ENCODE data around the gene FIZ1. TPM values are rescaled to one million over a fixed set of nuclear protein-coding genes. Genes with fewer than 3 reads are reported as not detected.

The FIZ1 gene
- total and polyA plus RNA-seq, 2 donors from 2014 or later, result 11.9 to 17.9 TPM

GRCh38 chr19:55618426-55618825 is 19.1 kb upstream of the FIZ1 start:
- Histone ChIP-seq H3K36me3 (ENCODE audit: control insufficient read depth in 2 of 3, insufficient read depth in 3 of 3, low read length in 3 of 3) (peaks cover 0 to 6% (median 0%) of the 10 kb centered on the region in 3 donors), H3K4me1 (ENCODE audit: control insufficient read depth in 2 of 3, insufficient read depth in 2 of 3, low read depth in 1 of 3, low read length in 3 of 3) (peaks cover 0 to under 1% (median 0%) of the 10 kb centered on the region in 3 donors), H3K4me3 (ENCODE audit: low read length in 3 of 3) (no peak overlapping the region), H3K9ac (ENCODE audit: low read length in 3 of 3) (no peak overlapping the region), H3K9me3 (ENCODE audit: control insufficient read depth in 2 of 3, insufficient read depth in 1 of 3, low read length in 3 of 3) (no peaks in the 10 kb centered on the region), H3K27me3 (ENCODE audit: control insufficient read depth, insufficient read depth, low read length) (no peaks in the 10 kb centered on the region), H3K27ac (ENCODE audit: low read depth in 2 of 2, low read length in 2 of 2) (no peak overlapping the region)
- no peak for TF ChIP-seq CTCF (IDR thresholded peaks at IDR 0.05; ENCODE audit: borderline replicate concordance, extremely low read depth, insufficient read depth)
- intact Hi-C loops (cut with DNase I), result loop anchor here (10.0 kb wide), 1 partner anchor 354 kb away; no protein-coding TSS in a partner anchor
- FAIRE-seq (no peak), DNase-seq (no peak)

GRCh38 chr19:55617426-55617825 is 18.1 kb upstream of the FIZ1 start:
- intact Hi-C loops (cut with DNase I), result loop anchor here (10.0 kb wide), 1 partner anchor 353 kb away; no protein-coding TSS in a partner anchor
- DNase-seq, result no peak
- no peaks in the 10 kb centered on the region for H3K27me3 ChIP-seq (ENCODE audit: control insufficient read depth, insufficient read depth, low read length)
- no peak overlapping the region for H3K9ac ChIP-seq (ENCODE audit: low read length in 3 of 3)
- H3K9me3 ChIP-seq (ENCODE audit: control insufficient read depth in 2 of 3, insufficient read depth in 1 of 3, low read length in 3 of 3), result no peaks in the 10 kb centered on the region
- no peak overlapping the region for H3K27ac ChIP-seq (ENCODE audit: low read depth in 2 of 2, low read length in 2 of 2)
- TF ChIP-seq CTCF (IDR thresholded peaks at IDR 0.05; ENCODE audit: borderline replicate concordance, extremely low read depth, insufficient read depth), result no peak
- H3K4me1 ChIP-seq (ENCODE audit: control insufficient read depth in 2 of 3, insufficient read depth in 2 of 3, low read depth in 1 of 3, low read length in 3 of 3), result no peaks in the 10 kb centered on the region
- H3K4me3 ChIP-seq (ENCODE audit: low read length in 3 of 3), result no peak overlapping the region
- no peak for FAIRE-seq
- H3K36me3 ChIP-seq (ENCODE audit: control insufficient read depth in 2 of 3, insufficient read depth in 3 of 3, low read length in 3 of 3), result peaks cover 0 to 6% (median 0%) of the 10 kb centered on the region in 3 donors

GRCh38 chr19:55616395-55616875 is 17.1 kb upstream of the FIZ1 start:
- intact Hi-C loops (cut with DNase I), result loop anchor here (10.0 kb wide), 1 partner anchor 352 kb away; no protein-coding TSS in a partner anchor
- peaks cover 0 to 6% (median 0%) of the 10 kb centered on the region in 3 donors for H3K36me3 ChIP-seq (ENCODE audit: control insufficient read depth in 2 of 3, insufficient read depth in 3 of 3, low read length in 3 of 3)
- no peak for TF ChIP-seq CTCF (IDR thresholded peaks at IDR 0.05; ENCODE audit: borderline replicate concordance, extremely low read depth, insufficient read depth)
- DNase-seq (no peak), FAIRE-seq (no peak)
- H3K9me3 ChIP-seq (ENCODE audit: control insufficient read depth in 2 of 3, insufficient read depth in 1 of 3, low read length in 3 of 3), result no peaks in the 10 kb centered on the region
- no peak overlapping the region for H3K27ac ChIP-seq (ENCODE audit: low read depth in 2 of 2, low read length in 2 of 2)
- no peaks in the 10 kb centered on the region for H3K4me1 ChIP-seq (ENCODE audit: control insufficient read depth in 2 of 3, insufficient read depth in 2 of 3, low read depth in 1 of 3, low read length in 3 of 3)
- H3K4me3 ChIP-seq (ENCODE audit: low read length in 3 of 3), result no peak overlapping the region
- H3K9ac ChIP-seq (ENCODE audit: low read length in 3 of 3), result no peak overlapping the region
- no peaks in the 10 kb centered on the region for H3K27me3 ChIP-seq (ENCODE audit: control insufficient read depth, insufficient read depth, low read length)
